ENCODE measurements around the gene PKD2.

The PKD2 gene

GRCh38 chr4:88078579-88078978, 71.1 kb downstream of the PKD2 start:
- Histone ChIP-seq H2AFZ (ENCODE audit: low read depth, low read length) (no peak overlapping the region), H2BK120ac (ENCODE audit: low read depth, low read length) (no peak overlapping the region), H2BK15ac (ENCODE audit: low read depth, poor library complexity, severe bottlenecking) (no peak overlapping the region), H3K9ac (ENCODE audit: low read length) (no peak overlapping the region), H4K8ac (ENCODE audit: low read length) (no peak overlapping the region), H2BK12ac (ENCODE audit: low read length in 2 of 2) (no peak overlapping the region), H3K14ac (ENCODE audit: low read length in 2 of 2) (no peak overlapping the region), H2AK5ac (ENCODE audit: low read length, severe bottlenecking) (no peak overlapping the region), H2BK5ac (ENCODE audit: low read depth, low read length, poor library complexity, severe bottlenecking) (no peak overlapping the region), H3K23ac (ENCODE audit: low read length in 2 of 2) (no peak overlapping the region), H3K4me1 (ENCODE audit: control insufficient read depth, insufficient read depth, low read depth, low read length) (no peaks in the 10 kb centered on the region), H3K9me3 (ENCODE audit: control insufficient read depth, low read length) (no peaks in the 10 kb centered on the region), H3K4me3 (ENCODE audit: insufficient read depth in 1 of 2, low read depth in 1 of 2, low read length in 2 of 2) (no peak overlapping the region), H3K18ac (ENCODE audit: low read depth in 1 of 2, low read length in 2 of 2) (no peak overlapping the region), H3K79me1 (replicated peaks; ENCODE audit: low read length, poor library complexity, severe bottlenecking) (no peaks in the 10 kb centered on the region), H3K27ac (ENCODE audit: low read length, poor library complexity, severe bottlenecking) (no peak overlapping the region), H3K27me3 (ENCODE audit: control insufficient read depth in 1 of 2, insufficient read depth in 1 of 2, low read length in 2 of 2) (no peaks in the 10 kb centered on the region), H3K36me3 (ENCODE audit: control insufficient read depth in 1 of 2, insufficient read depth in 2 of 2, low read depth in 1 of 2, low read length in 2 of 2) (peaks cover 12 to 47% of the 10 kb centered on the region in 2 experiments), H4K91ac (ENCODE audit: low read length) (no peak overlapping the region), H3K4me2 (ENCODE audit: low read length, poor library complexity, severe bottlenecking) (no peak overlapping the region), H3K4ac (ENCODE audit: low read depth in 1 of 2, low read length in 2 of 2) (no peak overlapping the region)
- 100% methylated on average over 1 of the region's 2 CpGs for WGBS
- no peak for DNase-seq

- Histone ChIP-seq H3K27ac (ENCODE audit: low read length, poor library complexity, severe bottlenecking) (no peak overlapping the region), H3K4me3 (ENCODE audit: insufficient read depth in 1 of 2, low read depth in 1 of 2, low read length in 2 of 2) (no peak overlapping the region), H3K18ac (ENCODE audit: low read depth in 1 of 2, low read length in 2 of 2) (no peak overlapping the region), H2BK5ac (ENCODE audit: low read depth, low read length, poor library complexity, severe bottlenecking) (no peak overlapping the region), H3K4me1 (ENCODE audit: control insufficient read depth, insufficient read depth, low read depth, low read length) (no peaks in the 10 kb centered on the region), H2BK120ac (ENCODE audit: low read depth, low read length) (no peak overlapping the region), H3K9ac (ENCODE audit: low read length) (no peak overlapping the region), H2AK5ac (ENCODE audit: low read length, severe bottlenecking) (no peak overlapping the region), H2AFZ (ENCODE audit: low read depth, low read length) (no peak overlapping the region), H3K4ac (ENCODE audit: low read depth in 1 of 2, low read length in 2 of 2) (no peak overlapping the region), H3K36me3 (ENCODE audit: control insufficient read depth in 1 of 2, insufficient read depth in 2 of 2, low read depth in 1 of 2, low read length in 2 of 2) (peaks cover 0 to 27% of the 10 kb centered on the region in 2 experiments), H3K23ac (ENCODE audit: low read length in 2 of 2) (no peak overlapping the region), H3K27me3 (ENCODE audit: control insufficient read depth in 1 of 2, insufficient read depth in 1 of 2, low read length in 2 of 2) (no peaks in the 10 kb centered on the region), H3K14ac (ENCODE audit: low read length in 2 of 2) (no peak overlapping the region), H3K4me2 (ENCODE audit: low read length, poor library complexity, severe bottlenecking) (no peak overlapping the region), H3K79me1 (replicated peaks; ENCODE audit: low read length, poor library complexity, severe bottlenecking) (no peaks in the 10 kb centered on the region), H3K9me3 (ENCODE audit: control insufficient read depth, low read length) (no peaks in the 10 kb centered on the region), H4K91ac (ENCODE audit: low read length) (no peak overlapping the region), H2BK12ac (ENCODE audit: low read length in 2 of 2) (no peak overlapping the region), H2BK15ac (ENCODE audit: low read depth, poor library complexity, severe bottlenecking) (no peak overlapping the region), H4K8ac (ENCODE audit: low read length) (no peak overlapping the region)
- no peak for DNase-seq
- no CpG with 5 or more reads among the region's 1 CpG for WGBS
Measured at GRCh38 chr4:88080626-88081025, 73.2 kb downstream of the PKD2 start.

- H3K36me3 ChIP-seq (ENCODE audit: control insufficient read depth in 1 of 2, insufficient read depth in 2 of 2, low read depth in 1 of 2, low read length in 2 of 2) = no peaks in the 10 kb centered on the region
- no peak overlapping the region for H2BK5ac ChIP-seq (ENCODE audit: low read depth, low read length, poor library complexity, severe bottlenecking)
- H3K4me1 ChIP-seq (ENCODE audit: control insufficient read depth, insufficient read depth, low read depth, low read length) = no peaks in the 10 kb centered on the region
- H4K91ac ChIP-seq (ENCODE audit: low read length) = no peak overlapping the region
- H2AFZ ChIP-seq (ENCODE audit: low read depth, low read length) = no peak overlapping the region
- no peak overlapping the region for H2BK15ac ChIP-seq (ENCODE audit: low read depth, poor library complexity, severe bottlenecking)
- no peak overlapping the region for H3K23ac ChIP-seq (ENCODE audit: low read length in 2 of 2)
- WGBS = 100% methylated on average over 1 of the region's 1 CpG
- H2AK5ac ChIP-seq (ENCODE audit: low read length, severe bottlenecking) = no peak overlapping the region
- no peak overlapping the region for H3K9ac ChIP-seq (ENCODE audit: low read length)
- no peak overlapping the region for H2BK12ac ChIP-seq (ENCODE audit: low read length in 2 of 2)
- H3K9me3 ChIP-seq (ENCODE audit: control insufficient read depth, low read length) = no peaks in the 10 kb centered on the region
- DNase-seq = no peak
- H3K14ac ChIP-seq (ENCODE audit: low read length in 2 of 2) = no peak overlapping the region
- H2BK120ac ChIP-seq (ENCODE audit: low read depth, low read length) = no peak overlapping the region
- H3K27me3 ChIP-seq (ENCODE audit: control insufficient read depth in 1 of 2, insufficient read depth in 1 of 2, low read length in 2 of 2) = no peaks in the 10 kb centered on the region
- no peak overlapping the region for H3K18ac ChIP-seq (ENCODE audit: low read depth in 1 of 2, low read length in 2 of 2)
- no peak overlapping the region for H3K27ac ChIP-seq (ENCODE audit: low read length, poor library complexity, severe bottlenecking)
- H3K79me1 ChIP-seq (replicated peaks; ENCODE audit: low read length, poor library complexity, severe bottlenecking) = no peaks in the 10 kb centered on the region
- H4K8ac ChIP-seq (ENCODE audit: low read length) = no peak overlapping the region
- no peak overlapping the region for H3K4me3 ChIP-seq (ENCODE audit: insufficient read depth in 1 of 2, low read depth in 1 of 2, low read length in 2 of 2)
- H3K4ac ChIP-seq (ENCODE audit: low read depth in 1 of 2, low read length in 2 of 2) = no peak overlapping the region
- no peak overlapping the region for H3K4me2 ChIP-seq (ENCODE audit: low read length, poor library complexity, severe bottlenecking)
Measured at GRCh38 chr4:88087004-88087403, 79.6 kb downstream of the PKD2 start.

- Histone ChIP-seq H2AK5ac (ENCODE audit: low read length, severe bottlenecking) (no peak overlapping the region), H3K14ac (ENCODE audit: low read length in 2 of 2) (no peak overlapping the region), H3K4me3 (ENCODE audit: insufficient read depth in 1 of 2, low read depth in 1 of 2, low read length in 2 of 2) (no peak overlapping the region), H2BK15ac (ENCODE audit: low read depth, poor library complexity, severe bottlenecking) (no peak overlapping the region), H3K9me3 (ENCODE audit: control insufficient read depth, low read length) (no peaks in the 10 kb centered on the region), H2BK12ac (ENCODE audit: low read length in 2 of 2) (no peak overlapping the region), H3K36me3 (ENCODE audit: control insufficient read depth in 1 of 2, insufficient read depth in 2 of 2, low read depth in 1 of 2, low read length in 2 of 2) (no peaks in the 10 kb centered on the region), H2BK120ac (ENCODE audit: low read depth, low read length) (no peak overlapping the region), H3K18ac (ENCODE audit: low read depth in 1 of 2, low read length in 2 of 2) (no peak overlapping the region), H4K91ac (ENCODE audit: low read length) (no peak overlapping the region), H3K27ac (ENCODE audit: low read length, poor library complexity, severe bottlenecking) (no peak overlapping the region), H2AFZ (ENCODE audit: low read depth, low read length) (no peak overlapping the region), H2BK5ac (ENCODE audit: low read depth, low read length, poor library complexity, severe bottlenecking) (no peak overlapping the region), H3K79me1 (replicated peaks; ENCODE audit: low read length, poor library complexity, severe bottlenecking) (no peaks in the 10 kb centered on the region), H3K23ac (ENCODE audit: low read length in 2 of 2) (no peak overlapping the region), H3K9ac (ENCODE audit: low read length) (no peak overlapping the region), H3K4ac (ENCODE audit: low read depth in 1 of 2, low read length in 2 of 2) (no peak overlapping the region), H3K4me1 (ENCODE audit: control insufficient read depth, insufficient read depth, low read depth, low read length) (no peaks in the 10 kb centered on the region), H3K27me3 (ENCODE audit: control insufficient read depth in 1 of 2, insufficient read depth in 1 of 2, low read length in 2 of 2) (no peaks in the 10 kb centered on the region), H4K8ac (ENCODE audit: low read length) (no peak overlapping the region), H3K4me2 (ENCODE audit: low read length, poor library complexity, severe bottlenecking) (no peak overlapping the region)
- no peak for DNase-seq
Measured at GRCh38 chr4:88090898-88091297, 83.5 kb downstream of the PKD2 start.

All from mesenchymal stem cell (in vitro differentiated cells and primary cell).